K562 (cell line): ENCODE data around the gene ECT2L. TPM values are rescaled to one million over a fixed set of nuclear protein-coding genes. Genes with fewer than 3 reads are reported as not detected.

Experiments
- ATAC-seq: fragments of 200-7000 bp; cut with Tn5 transposase; 3 replicates; pipeline ENCODE4 v1.9.1; 2020; ENCODE audit warnings: moderate library complexity
- BruUV-seq: library from RNA; stranded (reverse); fragments of 400-500 nt; replicated peaks from 2 replicates; lab custom pipeline; 2021; lab: Mats Ljungman, UMichigan
- CTCF ChIA-PET: fragments of 300-600 bp; formaldehyde crosslinking; extraction: SDS; loops from one replicate; lab custom pipeline; 2021; ENCODE audit warnings: low intra/inter-chr PET ratio; lab: Yijun Ruan, JAX
- POLR2A ChIA-PET: fragments of 300-600, 350-650 bp; sonication (Branson Sonifier 250); formaldehyde crosslinking; extraction: SDS; loops from one replicate; lab custom pipeline; 2021; ENCODE audit warnings: antibody characterized with exemption, inconsistent platforms; lab: Yijun Ruan, JAX
- DNase-seq, 4 experiments: peaks; one replicate each; pipeline versions ENCODE4 v3.0.0 to v3.0.0-alpha.2; 2011 to 2018; ENCODE audit warnings: low spot score in 3 of 4, mixed read lengths in 3 of 4; ENCODE audit errors: extremely low read depth in 1 of 4
- FAIRE-seq: peaks from 2 replicates; lab custom pipeline; 2011; peaks lifted over from hg19 to GRCh38; lab: Jason Lieb, UNC
- H2AFZ ChIP-seq: 2 replicates; pipeline ENCODE4 v1.6.0; 2011; ENCODE audit warnings: low read depth, low read length, control low read depth, inconsistent platforms
- H3K27ac ChIP-seq: fragments of 200-600 bp; 3 replicates; pipeline ENCODE4 v1.8.0; 2011; ENCODE audit warnings: low read depth, mild to moderate bottlenecking, control low read depth, inconsistent platforms, low read length, moderate library complexity, mixed read lengths; ENCODE audit errors: extremely low read depth
- H3K27me3 ChIP-seq, 2 experiments: fragments of 300-600 bp in 1 of 2; 2 replicates in 1 of 2; 3 replicates in 1 of 2; pipeline versions ENCODE4 v1.6.0 to v1.8.0; 2011; ENCODE audit warnings: inconsistent platforms in 2 of 2, low read length in 2 of 2, mild to moderate bottlenecking in 1 of 2, mixed read lengths in 1 of 2, moderate library complexity in 1 of 2; ENCODE audit not compliant: control insufficient read depth in 2 of 2, insufficient read depth in 2 of 2
- H3K36me3 ChIP-seq: fragments of 300-600 bp; 3 replicates; pipeline ENCODE4 v1.8.0; 2011; ENCODE audit warnings: mild to moderate bottlenecking, low read length, inconsistent platforms; ENCODE audit not compliant: control insufficient read depth, insufficient read depth
- H3K4me1 ChIP-seq, 2 experiments: fragments of 200-600 bp in 1 of 2; replicated peaks in 1 of 2; 2 replicates in 1 of 2; 3 replicates in 1 of 2; pipeline versions ENCODE4 v1.5.1 to v1.8.0; 2011; ENCODE audit warnings: inconsistent platforms in 2 of 2, low read length in 2 of 2, mild to moderate bottlenecking in 1 of 2, mixed read lengths in 1 of 2, moderate library complexity in 1 of 2; ENCODE audit not compliant: control insufficient read depth in 2 of 2, insufficient read depth in 2 of 2
- H3K4me2 ChIP-seq: 2 replicates; pipeline ENCODE4 v1.6.1; 2011; ENCODE audit warnings: low read length, control low read depth, inconsistent platforms, mixed read lengths; ENCODE audit not compliant: insufficient read depth
- H3K4me3 ChIP-seq: fragments of 200-600 bp; sonication (generic), shearing (Covaris generic); 2 replicates; pipeline ENCODE4 v1.5.1; 2016; ENCODE audit warnings: control low read depth, inconsistent platforms
- H3K79me2 ChIP-seq: fragments of 200-600 bp; 3 replicates; pipeline ENCODE4 v1.8.0; 2011; ENCODE audit warnings: low read length, inconsistent platforms; ENCODE audit not compliant: control insufficient read depth, insufficient read depth
- H3K9ac ChIP-seq, 2 experiments: 2 replicates each; pipeline versions ENCODE4 v1.6.0 to v1.6.1; 2011; ENCODE audit warnings: low read depth in 2 of 2, low read length in 2 of 2, control low read depth in 1 of 2, inconsistent platforms in 1 of 2, mild to moderate bottlenecking in 1 of 2, mixed read lengths in 1 of 2; ENCODE audit not compliant: insufficient read depth in 1 of 2
- H3K9me1 ChIP-seq: one replicate; pipeline ENCODE4 v1.6.0; 2011; ENCODE audit warnings: inconsistent platforms, mild to moderate bottlenecking, low read length, moderate library complexity; ENCODE audit not compliant: control insufficient read depth, insufficient read depth
- H3K9me3 ChIP-seq: replicated peaks from 2 replicates; pipeline ENCODE4 v1.5.1; 2011; ENCODE audit warnings: low read depth, low read length, inconsistent platforms; ENCODE audit not compliant: control insufficient read depth, insufficient read depth
- H4K20me1 ChIP-seq: replicated peaks from 2 replicates; pipeline ENCODE4 v1.6.1; 2011; ENCODE audit warnings: low read length, inconsistent platforms, mixed read lengths; ENCODE audit not compliant: control insufficient read depth, insufficient read depth
- CGGBP1 ChIP-seq: fragments of 250-450 bp; sonication (Bioruptor Pico); IDR thresholded peaks from 2 replicates; pipeline ENCODE4 v1.9.0; 2021; ENCODE audit warnings: mild to moderate bottlenecking
- E2F8 ChIP-seq: fragments of 450-650 bp; IDR thresholded peaks from 2 replicates; pipeline ENCODE4 v1.7.1; 2018; ENCODE audit warnings: mild to moderate bottlenecking, low read depth; ENCODE audit not compliant: partially characterized antibody
- MCM5 ChIP-seq: fragments of 450-650 bp; IDR thresholded peaks from 2 replicates; pipeline ENCODE4 v1.6.1; 2016; ENCODE audit warnings: low read depth
- MEF2A ChIP-seq: IDR thresholded peaks from 2 replicates; pipeline ENCODE4 v1.6.1; 2011; ENCODE audit warnings: low read depth, mild to moderate bottlenecking, low read length, moderate library complexity; ENCODE audit not compliant: control insufficient read depth
- MTA2 ChIP-seq: fragments of 450-650 bp; IDR thresholded peaks from 2 replicates; pipeline ENCODE4 v1.6.1; 2016; ENCODE audit warnings: low read depth
- NKRF ChIP-seq: fragments of 450-650 bp; IDR thresholded peaks from 2 replicates; pipeline ENCODE4 v1.6.1; 2016; ENCODE audit warnings: borderline replicate concordance
- PHTF2 ChIP-seq: fragments of 250-450 bp; sonication (Bioruptor Pico); IDR thresholded peaks from 2 replicates; pipeline ENCODE4 v1.5.0; 2021; ENCODE audit warnings: mild to moderate bottlenecking
- PTRF ChIP-seq: fragments of 450-650 bp; IDR thresholded peaks from 2 replicates; pipeline ENCODE4 v1.6.1; 2016; ENCODE audit warnings: mild to moderate bottlenecking, missing genetic modification characterization, missing compliant biosample characterization
- RBM15 ChIP-seq: fragments of 200-400 bp; formaldehyde crosslinking; IDR thresholded peaks from 2 replicates; pipeline ENCODE4 v1.6.1; 2018; ENCODE audit warnings: mild to moderate bottlenecking, low read length, moderate library complexity; ENCODE audit not compliant: insufficient read depth
- SIRT6 ChIP-seq: IDR thresholded peaks from one replicate; pipeline ENCODE4 v1.6.1; 2012; ENCODE audit warnings: low read depth, mild to moderate bottlenecking, control low read depth, inconsistent platforms, low read length, moderate library complexity
- SMARCE1 ChIP-seq: fragments of 450-650 bp; IDR thresholded peaks from 2 replicates; pipeline ENCODE4 v1.7.1; 2016; ENCODE audit warnings: mild to moderate bottlenecking
- SOX6 ChIP-seq: fragments of 450-650 bp; IDR thresholded peaks from 2 replicates; pipeline ENCODE4 v1.6.1; 2014; ENCODE audit warnings: mild to moderate bottlenecking
- TAF1 ChIP-seq: IDR thresholded peaks from 2 replicates; pipeline ENCODE4 v1.6.1; 2011; ENCODE audit warnings: mild to moderate bottlenecking, low read length, moderate library complexity; ENCODE audit not compliant: insufficient read depth, control insufficient read depth, severe bottlenecking; ENCODE audit errors: extremely low read depth
- TGIF2 ChIP-seq: sonication (generic); formaldehyde crosslinking; IDR thresholded peaks from 2 replicates; pipeline ENCODE4 v1.8.1; 2022; ENCODE audit warnings: mild to moderate bottlenecking, missing genetic modification reagents, moderate library complexity
- ZBTB34 ChIP-seq: fragments of 250-450 bp; sonication (Bioruptor Pico); IDR thresholded peaks from 2 replicates; pipeline ENCODE4 v1.8.0; 2021; ENCODE audit warnings: mild to moderate bottlenecking, moderate library complexity
- ZKSCAN3 ChIP-seq: fragments of 250-450 bp; sonication (Bioruptor Pico); IDR thresholded peaks from 2 replicates; pipeline ENCODE4 v1.4.0; 2020
- ZNF253 ChIP-seq: fragments of 250-450 bp; sonication (Bioruptor Pico); conservative IDR thresholded peaks from 2 replicates; pipeline ENCODE4 v1.6.1; 2021; ENCODE audit warnings: mild to moderate bottlenecking
- ZNF445 ChIP-seq: fragments of 250-450 bp; sonication (Bioruptor Pico); IDR thresholded peaks from 2 replicates; pipeline ENCODE4 v1.4.0; 2020; ENCODE audit warnings: low read depth, mild to moderate bottlenecking, moderate library complexity
- ZNF696 ChIP-seq: fragments of 250-450 bp; sonication (Bioruptor Pico); conservative IDR thresholded peaks from 2 replicates; pipeline ENCODE4 v1.4.0; 2020; ENCODE audit warnings: mild to moderate bottlenecking, moderate library complexity
- WGBS: fragments of 100-300 bp; shearing (Covaris generic); methylation state at CpG from one replicate; pipeline ENCODE4 v1.1.6; 2016; ENCODE audit warnings: low coverage, mixed read lengths; ENCODE audit not compliant: insufficient coverage; ENCODE audit errors: missing lambda C conversion rate; 5-methylcytosine and 5-hydroxymethylcytosine counted together
- in situ Hi-C: fragments of 300-500 bp; cut with MboI; formaldehyde crosslinking; loops from 4 replicates; pipeline ENCODE4 v1.15.0; 2018; ENCODE audit warnings: inconsistent platforms, mixed read lengths
- intact Hi-C: fragments of 100-400 bp; cut with micrococcal nuclease; formaldehyde crosslinking; loops from 2 replicates; pipeline ENCODE4 v1.14.2; 2022
- polyA plus RNA-seq, 8 experiments: library from polyadenylated mRNA; depleted of rRNA in 4 of 8; stranded (reverse) in 5 of 8; unstranded in 3 of 8; fragments of >200 nt; fragmentation: Nextera tagmentation in 2 of 8; fragmentation: Illumina TruSeq in 1 of 8; extraction: Ambion mirVana in 2 of 8; extraction: Trizol in 1 of 8; gene quantifications; 2 replicates each; pipeline versions ENCODE4 v1.2.1 to v1.2.3, GENCODE V29; 2011 to 2014; ENCODE audit warnings: inconsistent platforms in 1 of 8, missing spikeins in 1 of 8
- total RNA-seq, 7 experiments: library from RNA; depleted of rRNA in 6 of 7; stranded (reverse); fragments of >200 nt in 6 of 7; fragmentation: Illumina TruSeq in 2 of 7; extraction: Trizol in 2 of 7; gene quantifications; 2 replicates each; pipeline versions ENCODE4 v1.2.1 to v1.2.3, GENCODE V29; 2011 to 2021; ENCODE audit warnings: low replicate concordance in 1 of 7

ECT2L gene
- total and polyA plus RNA-seq, 9 of the 15 experiments (the other 6 are each of a cell fraction or from before 2014, with no cell fraction given), result 0.03 to 0.04 TPM; not detected in 7

GRCh38 chr6:138848461-138848860, 52.6 kb downstream of the ECT2L start:
- no TSS peak for BruUV-seq
- no peaks in the 10 kb centered on the region for H3K4me1 ChIP-seq
- H3K4me3 ChIP-seq, result no peak overlapping the region
- H3K27me3 ChIP-seq, result peaks cover 23 to 49% of the 10 kb centered on the region in 2 experiments
- no peaks in the 10 kb centered on the region for H3K79me2 ChIP-seq
- FAIRE-seq (no peak), ATAC-seq (no peak), DNase-seq (no peak)
- H3K36me3 ChIP-seq, result no peaks in the 10 kb centered on the region
- no peak overlapping the region for H3K4me2 ChIP-seq
- in situ Hi-C loops (no loop called here), intact Hi-C loops (no loop called here)
- POLR2A ChIA-PET, result interaction anchor here (0.7 to 1.3 kb wide), 4 partner anchors 14 to 693 kb away, joined by 3 to 5 read pairs (median 3); no protein-coding TSS in a partner anchor
- no peaks in the 10 kb centered on the region for H4K20me1 ChIP-seq
- TF ChIP-seq SIRT6 (no peak), SMARCE1 (no peak), MEF2A (no peak), MCM5 (no peak), E2F8 (no peak), PHTF2 (CRISPR knock-in tag) (no peak), ZNF696 (CRISPR knock-in tag) (no peak), PTRF (tag) (no peak), NKRF (no peak), TAF1 (no peak), SOX6 (no peak), TGIF2 (no peak), CGGBP1 (CRISPR knock-in tag) (no peak), ZNF253 (no peak), RBM15 (no peak), ZBTB34 (CRISPR knock-in tag) (no peak), ZKSCAN3 (CRISPR knock-in tag) (no peak), MTA2 (no peak), ZNF445 (CRISPR knock-in tag) (no peak)
- H3K9me3 ChIP-seq, result no peaks in the 10 kb centered on the region
- 2% methylated on average over 4 of the region's 4 CpGs for whole genome bisulfite sequencing
- no peaks in the 10 kb centered on the region for H3K9me1 ChIP-seq
- CTCF ChIA-PET, result no interaction called here
- H2AFZ ChIP-seq, result no peak overlapping the region
- no peak overlapping the region for H3K27ac ChIP-seq
- H3K9ac ChIP-seq, result no peak overlapping the region
